ENCODE data around the gene ZP3.
"Not testable (repeated sequence)": the region's sequence is repeated elsewhere in the genome, so short reads cannot be mapped to it uniquely, and the experiment has no call there.

Gene ZP3

DNA sequence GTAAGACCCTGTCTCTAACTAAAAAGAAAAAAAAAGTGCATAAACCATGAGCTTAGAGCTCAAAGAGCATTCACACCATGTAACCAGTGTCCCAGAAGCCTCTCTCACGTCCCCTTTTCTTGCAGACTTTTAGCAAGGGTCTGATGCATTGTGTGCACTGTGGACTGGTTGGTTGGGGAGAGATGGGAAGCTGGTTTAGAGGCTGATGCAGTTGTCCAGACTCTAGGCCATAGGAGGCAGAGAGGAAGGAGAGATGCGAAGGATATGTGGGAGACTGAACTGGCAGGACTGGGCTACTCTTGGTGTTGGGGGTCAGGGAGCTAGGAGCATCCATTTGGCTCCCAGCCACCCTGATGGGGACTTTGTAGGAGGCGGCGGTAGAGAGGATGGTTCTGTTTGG, 17.0 kb upstream of the ZP3 start:
- DNase-seq, result no peak

DNA sequence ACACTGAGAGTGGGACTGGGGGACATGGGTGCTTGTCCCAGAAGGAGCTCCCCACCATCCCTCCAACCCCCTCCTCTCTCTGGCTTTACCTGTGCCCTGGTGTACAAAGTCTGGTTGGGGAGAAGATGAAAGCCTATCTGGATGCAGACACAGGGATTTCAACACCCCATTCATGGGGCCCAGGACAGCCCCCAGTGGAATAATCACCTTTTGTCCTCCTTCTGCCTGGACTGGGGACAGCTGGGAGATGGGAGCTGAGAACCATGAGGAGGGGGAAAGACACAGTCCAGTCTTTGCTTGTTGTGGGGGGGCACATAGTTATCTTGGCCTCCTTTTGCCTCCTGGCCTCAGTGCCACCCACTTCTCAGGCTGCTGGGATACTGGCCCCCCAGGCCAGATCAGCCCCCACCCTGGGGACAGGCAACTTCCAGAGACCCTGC, 16.6 kb upstream of the ZP3 start:
- no peak for DNase-seq

GRCh38 chr7:76409537-76409936, 15.2 kb upstream of the ZP3 start, which contains the start of gene SSC4D:
TSS of gene SSC4D (minus strand) at chr7:76409697. CDS start at chr7:76404439, 5,258 bp downstream.
- no peak for DNase-seq

- DNase-seq, result no peak
Measured at GRCh38 chr7:76411626-76412025, 13.1 kb upstream of the ZP3 start.

- DNase-seq, result no peak
Measured at GRCh38 chr7:76412249-76412648, 12.5 kb upstream of the ZP3 start.

GRCh38 chr7:76417654-76418310, 7.0 kb upstream of the ZP3 start:
- not testable (repeated sequence) for DNase-seq

- DNase-seq, result not testable (repeated sequence)
Measured at GRCh38 chr7:76421097-76421496, 3.7 kb upstream of the ZP3 start.

DNA sequence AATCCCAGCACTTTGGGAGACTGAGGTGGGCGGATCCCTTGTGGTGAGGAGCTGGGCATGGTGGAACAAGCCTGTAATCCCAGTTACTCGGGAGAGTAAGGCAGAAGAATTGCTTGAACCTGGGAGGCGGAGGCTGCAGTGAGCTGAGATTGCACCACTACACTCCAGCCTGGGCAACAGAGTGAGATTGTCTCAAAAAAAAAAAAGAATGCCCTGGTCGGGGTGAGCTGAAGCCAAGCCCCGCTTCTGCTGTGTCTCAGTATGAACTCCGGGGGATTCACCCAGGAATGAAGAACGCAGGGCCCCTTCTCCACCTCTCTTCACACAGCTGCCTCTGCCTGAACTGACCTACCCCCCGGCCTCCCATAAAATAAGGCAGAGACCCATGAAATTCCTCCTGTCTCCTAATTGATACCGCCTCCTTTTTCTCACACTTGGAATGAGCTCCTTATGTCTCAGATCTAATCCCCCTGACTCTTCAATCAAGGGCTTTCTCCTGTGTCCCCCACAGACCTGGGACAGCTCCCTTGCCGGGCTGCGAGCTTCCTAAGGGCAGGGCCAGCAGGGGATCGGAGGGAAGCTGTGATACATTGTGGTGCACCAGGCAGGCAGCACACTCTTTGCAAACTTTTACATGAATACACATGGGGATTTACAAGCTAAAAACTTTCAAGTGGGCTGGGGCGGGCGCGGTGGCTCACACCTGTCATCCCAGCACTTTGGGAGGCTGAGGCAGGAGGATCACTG, 911 bp upstream of the ZP3 start:
- no peak for DNase-seq

DNA sequence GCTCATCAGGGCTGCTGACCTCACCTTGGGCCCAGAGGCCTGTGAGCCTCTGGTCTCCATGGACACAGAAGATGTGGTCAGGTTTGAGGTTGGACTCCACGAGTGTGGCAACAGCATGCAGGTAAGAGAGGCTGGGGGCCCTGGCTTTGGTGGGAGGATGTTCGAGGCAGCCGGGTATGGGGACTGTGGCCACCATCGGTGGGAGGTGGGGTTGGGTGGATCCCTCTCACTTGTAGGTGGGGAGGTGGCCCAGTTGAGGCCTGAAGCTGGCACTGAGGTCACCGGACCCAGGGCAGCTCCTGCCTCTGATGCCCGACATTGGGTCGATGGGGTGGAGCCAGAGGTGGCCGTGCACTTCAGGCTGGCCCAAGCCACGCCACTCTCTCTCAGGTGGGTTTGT, 406 bp downstream of the ZP3 start:
- DNase-seq, result no peak

GRCh38 chr7:76425558-76425957, 808 bp downstream of the ZP3 start:
- DNase-seq, result not testable (repeated sequence)

DNA sequence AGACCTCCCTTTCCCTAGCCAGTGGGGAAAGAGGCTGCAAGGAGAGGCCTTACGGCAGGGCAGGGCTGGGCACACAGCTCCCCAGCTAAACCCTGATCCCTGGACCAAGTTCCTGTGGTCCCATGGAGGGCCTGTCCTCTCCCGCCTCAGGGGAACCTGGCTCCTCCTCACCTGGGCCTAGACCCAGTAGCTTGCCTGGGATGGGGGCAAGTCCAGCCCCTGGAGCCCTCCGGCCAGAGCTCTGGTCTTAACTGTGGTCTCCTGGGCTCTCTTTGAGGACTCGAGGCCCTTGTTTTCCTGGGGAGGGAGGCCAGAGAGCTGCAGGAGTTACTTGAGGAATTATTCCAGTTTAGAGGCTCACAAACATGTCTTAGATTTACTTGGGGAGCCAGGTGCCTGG, 1.5 kb downstream of the ZP3 start:
- no peak for DNase-seq

DNA sequence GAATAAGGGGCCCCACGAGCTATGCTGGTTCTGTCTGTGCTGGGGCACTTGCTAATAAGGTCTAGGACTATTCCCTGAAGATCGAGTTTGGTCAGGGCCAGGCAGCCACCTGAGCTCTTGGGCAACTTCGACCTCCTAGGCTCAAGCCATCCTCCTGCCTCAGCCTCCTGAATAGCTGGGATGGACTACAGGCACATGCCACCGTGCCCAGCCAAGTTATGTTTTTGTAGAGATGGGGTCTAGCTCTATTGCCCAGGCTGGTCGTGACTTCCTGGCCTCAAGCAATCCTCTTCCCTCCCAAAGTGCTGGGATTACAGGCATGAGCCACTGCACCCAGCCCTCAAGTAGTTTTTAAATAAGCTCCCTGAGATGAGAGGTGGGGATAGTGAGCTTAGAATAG, 2.9 kb downstream of the ZP3 start:
- no peak for DNase-seq

GRCh38 chr7:76428149-76428823, 3.5 kb downstream of the ZP3 start:
- DNase-seq, result no peak

GRCh38 chr7:76428868-76429805, 4.4 kb downstream of the ZP3 start:
- DNase-seq, result no peak

DNA sequence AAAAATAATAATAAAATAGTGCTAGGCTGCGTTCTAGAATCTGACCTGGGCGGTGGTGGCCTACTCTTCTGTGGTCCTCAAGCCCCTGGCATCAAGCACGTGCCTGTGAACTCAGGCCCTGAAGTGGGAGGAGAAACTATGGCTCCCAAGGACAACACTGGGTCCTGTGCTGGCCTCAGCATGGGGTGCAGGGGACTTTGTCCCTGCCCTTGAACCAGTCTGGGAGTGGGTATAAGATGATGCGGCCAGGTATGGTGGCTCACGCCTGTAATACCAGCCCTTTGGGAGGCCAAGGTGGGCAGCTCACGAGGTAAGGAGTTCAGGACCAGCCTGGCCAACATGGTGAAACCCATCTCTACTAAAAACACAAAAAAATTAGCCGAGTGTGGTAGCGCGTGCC, 5.5 kb downstream of the ZP3 start:
- no peak for DNase-seq

DNA sequence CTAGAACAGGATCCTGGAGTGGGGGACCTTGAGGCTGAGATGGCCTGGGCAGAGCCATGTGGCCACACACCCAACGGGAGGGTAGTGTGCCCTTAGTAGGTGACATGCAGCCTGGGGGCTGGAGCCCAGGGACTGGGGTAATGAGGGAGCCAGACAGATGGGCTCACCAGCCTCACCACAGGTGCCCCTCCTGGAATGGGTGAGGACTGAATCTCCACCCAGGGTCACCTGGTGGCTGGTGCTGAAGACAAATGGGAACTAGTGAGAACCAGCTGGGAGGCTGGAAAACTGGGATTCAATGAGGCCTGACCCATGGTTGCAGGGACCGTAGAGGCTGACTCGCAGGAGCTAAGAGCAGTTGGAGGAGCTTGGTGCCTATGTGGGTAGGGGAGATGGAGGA, 6.1 kb downstream of the ZP3 start:
- DNase-seq, result no peak

GRCh38 chr7:76437873-76438272, 13.1 kb downstream of the ZP3 start:
- not testable (repeated sequence) for DNase-seq

DNA sequence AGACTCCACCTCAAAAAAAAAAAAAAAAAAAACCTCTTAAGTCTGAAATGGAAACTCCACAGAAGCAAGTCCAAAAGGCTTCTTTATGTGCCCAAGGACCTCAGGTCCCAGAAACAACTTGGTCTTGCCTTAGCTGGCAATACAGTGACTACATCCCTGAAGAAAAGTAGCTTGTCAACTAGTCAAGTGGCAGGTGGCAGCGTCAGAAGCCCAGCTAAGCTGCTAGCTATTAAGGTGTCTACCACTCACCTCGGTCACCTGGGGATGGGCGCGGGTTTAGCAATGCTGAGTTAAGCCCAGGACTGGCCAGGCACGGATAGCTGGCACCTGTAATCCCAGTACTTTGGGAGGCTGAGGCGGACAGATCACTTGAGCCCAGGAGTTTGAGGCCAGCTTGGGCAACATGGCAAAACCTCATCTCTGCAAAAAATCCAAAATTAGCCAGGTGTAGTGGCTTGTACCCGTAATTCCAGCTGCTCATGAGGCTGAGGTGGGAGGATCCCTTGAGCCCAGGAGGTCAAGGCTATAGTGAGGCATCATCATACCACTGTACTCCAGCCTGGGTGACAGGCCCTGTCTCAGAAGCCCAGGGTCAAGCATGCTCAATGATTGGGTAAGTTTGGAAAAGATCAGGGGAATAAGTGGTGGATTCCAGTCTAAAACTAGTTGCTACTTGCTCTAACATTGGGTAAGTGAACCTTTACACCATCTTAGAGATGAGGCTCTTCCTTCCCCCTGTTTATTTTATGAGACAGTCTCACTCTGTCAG, 14.6 kb downstream of the ZP3 start:
- DNase-seq, result not testable (repeated sequence)

GRCh38 chr7:76440404-76440803, 15.7 kb downstream of the ZP3 start:
- not testable (repeated sequence) for DNase-seq

GRCh38 chr7:76441792-76442191, 17.0 kb downstream of the ZP3 start:
- DNase-seq, result not testable (repeated sequence)

- DNase-seq, result not testable (repeated sequence)
Measured at GRCh38 chr7:76442664-76443446, 18.1 kb downstream of the ZP3 start.

Data from SHP77 treated with DMSO at 0.1 percent for 48 hours (cell line).